ENCODE measurements around the gene RBM27. TPM values are rescaled to one million over a fixed set of nuclear protein-coding genes. Genes with fewer than 3 reads are reported as not detected.
A peak's percentile ranks its signal among the peaks of the same experiment; 100 is the strongest.

The RBM27 gene
- total RNA-seq = 10 to 100 TPM in 3 of 6 experiments, 1 to 10 TPM in 3; 5.8 to 14.1 (median 9.8) TPM
- long read RNA-seq = 0 reads

GRCh38 chr5:146203011-146203871 is at the start of gene RBM27:
TSS of gene RBM27 (plus strand) at chr5:146203605. CDS start at chr5:146203766, 161 bp downstream.
- peak within 1 kb of the TSS; percentile 43 to 78 (median 57) for H3K27ac ChIP-seq
- peak; percentile 78 for TF ChIP-seq POLR2A (IDR thresholded peaks at IDR 0.05)
- TF ChIP-seq, protein P1, sequence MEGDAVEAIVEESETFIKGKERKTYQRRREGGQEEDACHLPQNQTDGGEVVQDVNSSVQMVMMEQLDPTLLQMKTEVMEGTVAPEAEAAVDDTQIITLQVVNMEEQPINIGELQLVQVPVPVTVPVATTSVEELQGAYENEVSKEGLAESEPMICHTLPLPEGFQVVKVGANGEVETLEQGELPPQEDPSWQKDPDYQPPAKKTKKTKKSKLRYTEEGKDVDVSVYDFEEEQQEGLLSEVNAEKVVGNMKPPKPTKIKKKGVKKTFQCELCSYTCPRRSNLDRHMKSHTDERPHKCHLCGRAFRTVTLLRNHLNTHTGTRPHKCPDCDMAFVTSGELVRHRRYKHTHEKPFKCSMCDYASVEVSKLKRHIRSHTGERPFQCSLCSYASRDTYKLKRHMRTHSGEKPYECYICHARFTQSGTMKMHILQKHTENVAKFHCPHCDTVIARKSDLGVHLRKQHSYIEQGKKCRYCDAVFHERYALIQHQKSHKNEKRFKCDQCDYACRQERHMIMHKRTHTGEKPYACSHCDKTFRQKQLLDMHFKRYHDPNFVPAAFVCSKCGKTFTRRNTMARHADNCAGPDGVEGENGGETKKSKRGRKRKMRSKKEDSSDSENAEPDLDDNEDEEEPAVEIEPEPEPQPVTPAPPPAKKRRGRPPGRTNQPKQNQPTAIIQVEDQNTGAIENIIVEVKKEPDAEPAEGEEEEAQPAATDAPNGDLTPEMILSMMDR (IDR thresholded peaks at IDR 0.05) = no peak
- DNase-seq = peak; percentile 95 to 97 (median 97)
- H3K27me3 ChIP-seq = no peaks in the 10 kb centered on the region
- ATAC-seq = peak; percentile 100
- no peaks in the 10 kb centered on the region for H3K36me3 ChIP-seq
- peak within 1 kb of the TSS; percentile 78 to 97 (median 85) for H3K4me3 ChIP-seq
- intact Hi-C loops (cut with DNase I) = no loop called here
- H3K4me1 ChIP-seq = peaks cover 0 to 28% (median 0%) of the 10 kb centered on the region in 4 donors
- H3K9me3 ChIP-seq = no peaks in the 10 kb centered on the region
- 0% methylated on average over 29 of the region's 48 CpGs for WGBS (ENCODE audit: insufficient coverage, low coverage, low lambda C conversion rate, missing lambda C conversion rate)

DNA sequence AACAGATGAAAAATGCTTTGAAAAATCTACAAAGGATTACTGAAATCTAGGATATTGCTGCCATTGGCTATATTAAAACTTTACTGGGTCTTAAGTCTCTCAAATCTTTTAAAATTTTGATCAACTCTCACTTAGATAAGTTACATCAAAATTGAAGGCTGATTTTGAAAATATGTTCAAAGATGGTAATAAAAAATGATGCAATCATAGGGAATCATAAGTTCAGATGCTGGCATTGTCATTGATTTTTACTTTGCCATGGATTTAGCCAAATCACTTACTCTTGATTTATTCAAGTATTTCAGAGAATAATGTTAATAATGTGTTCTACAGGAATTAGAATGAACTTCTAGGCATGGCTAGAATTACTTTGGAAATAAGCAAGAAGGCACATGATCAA is 45.1 kb upstream of the RBM27 start:
- no peak for DNase-seq

DNA sequence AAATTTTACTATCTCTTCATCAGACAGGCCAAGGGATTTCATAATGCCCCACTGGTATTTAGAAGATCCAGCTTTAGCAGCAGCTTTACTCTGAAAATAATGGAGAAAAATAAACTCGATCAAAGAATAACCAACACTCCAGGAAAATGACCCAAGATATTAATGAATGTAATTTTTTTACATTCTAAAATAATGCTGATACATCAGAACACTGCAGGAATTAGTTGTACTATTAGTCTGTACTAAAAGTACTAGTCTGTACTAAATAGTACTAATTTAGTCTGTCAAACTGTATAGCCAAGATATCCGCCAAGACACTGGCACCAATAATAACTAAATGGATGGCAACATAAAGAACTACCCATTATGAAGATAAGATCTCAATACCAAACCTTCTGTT is 39.0 kb upstream of the RBM27 start:
- no peak for ATAC-seq
- WGBS (ENCODE audit: insufficient coverage, low coverage, low lambda C conversion rate, missing lambda C conversion rate) = 100% methylated on average over 2 of the region's 2 CpGs
- Histone ChIP-seq H3K36me3 (peaks cover 0 to 56% (median 27%) of the 10 kb centered on the region in 4 donors), H3K27ac (no peak overlapping the region), H3K4me1 (no peaks in the 10 kb centered on the region), H3K9me3 (no peaks in the 10 kb centered on the region), H3K4me3 (no peak overlapping the region), H3K27me3 (no peaks in the 10 kb centered on the region)
- intact Hi-C loops (cut with DNase I) = no loop called here
- no peak for DNase-seq
- TF ChIP-seq, protein P1 (IDR thresholded peaks at IDR 0.05) = no peak
- TF ChIP-seq POLR2A (IDR thresholded peaks at IDR 0.05) = no peak

More for the DNA sequence above, 45.1 kb upstream of the RBM27 start:
- Histone ChIP-seq H3K36me3 (peaks cover 0 to 61% (median 21%) of the 10 kb centered on the region in 4 donors), H3K4me3 (no peak overlapping the region), H3K27me3 (no peaks in the 10 kb centered on the region), H3K9me3 (no peaks in the 10 kb centered on the region), H3K27ac (no peak overlapping the region), H3K4me1 (no peaks in the 10 kb centered on the region)
- no peak for ATAC-seq
- TF ChIP-seq, protein P1 (IDR thresholded peaks at IDR 0.05) = no peak
- intact Hi-C loops (cut with DNase I) = no loop called here

- no peaks in the 10 kb centered on the region for H3K27me3 ChIP-seq
- H3K4me3 ChIP-seq = no peak overlapping the region
- no peaks in the 10 kb centered on the region for H3K9me3 ChIP-seq
- ATAC-seq (no peak), DNase-seq (no peak)
- intact Hi-C loops (cut with DNase I) = no loop called here
- no peak overlapping the region for H3K27ac ChIP-seq
- TF ChIP-seq, protein P1 (IDR thresholded peaks at IDR 0.05) = no peak
- TF ChIP-seq POLR2A (IDR thresholded peaks at IDR 0.05) = no peak
- 88% methylated on average over 1 of the region's 1 CpG for WGBS (ENCODE audit: insufficient coverage, low coverage, low lambda C conversion rate, missing lambda C conversion rate)
- no peaks in the 10 kb centered on the region for H3K4me1 ChIP-seq
- H3K36me3 ChIP-seq = peaks cover 0 to 55% (median 27%) of the 10 kb centered on the region in 4 donors
These were observed 37.9 kb upstream of the RBM27 start for GRCh38 chr5:146165460-146165859.

All from right lobe of liver (tissue), 6 donors.